OCI-LY7 (cell line): ENCODE data around the gene INTS3. TPM values are rescaled to one million over a fixed set of nuclear protein-coding genes. Genes with fewer than 3 reads are reported as not detected.

Experiments used
- BruUV-seq: library from RNA; stranded (reverse); fragments of 400-500 nt; replicated peaks from 2 replicates; lab custom pipeline; 2021; lab: Mats Ljungman, UMichigan
- CTCF ChIA-PET: fragments of 300-600 bp; sonication (Branson Sonifier 250); formaldehyde crosslinking; loops from one replicate; lab custom pipeline; 2022; ENCODE audit warnings: antibody characterized with exemption; ENCODE audit not compliant: unreplicated experiment; lab: Charles Lee
- POLR2A ChIA-PET: fragments of 300-600 bp; sonication (Branson Sonifier 250); formaldehyde crosslinking; loops from one replicate; lab custom pipeline; 2022; ENCODE audit warnings: antibody characterized with exemption; lab: Charles Lee
- DNase-seq: peaks from one replicate; pipeline ENCODE4 v3.0.0-alpha.2; 2015; ENCODE audit warnings: low spot score
- H2AFZ ChIP-seq: fragments of 200-600 bp; sonication (generic), shearing (Covaris generic); 2 replicates; pipeline ENCODE4 v1.6.1; 2014; ENCODE audit warnings: mild to moderate bottlenecking, antibody characterized with exemption, low read length, moderate library complexity
- H3K27ac ChIP-seq: fragments of 200-600 bp; sonication (generic); 2 replicates; pipeline ENCODE4 v1.5.1; 2014; ENCODE audit warnings: mixed run types, low read depth, mild to moderate bottlenecking, moderate library complexity, low read length, inconsistent platforms; ENCODE audit not compliant: poor library complexity, severe bottlenecking
- H3K36me3 ChIP-seq: fragments of 200-600 bp; sonication (generic); 2 replicates; pipeline ENCODE4 v1.6.1; 2014; ENCODE audit warnings: mild to moderate bottlenecking, antibody characterized with exemption, low read length, moderate library complexity, mixed read lengths; ENCODE audit not compliant: insufficient read depth
- H3K4me1 ChIP-seq: fragments of 200-600 bp; sonication (generic); 2 replicates; pipeline ENCODE4 v1.5.1; 2014; ENCODE audit warnings: mild to moderate bottlenecking, low read length; ENCODE audit not compliant: insufficient read depth, poor library complexity, severe bottlenecking
- H3K4me2 ChIP-seq: fragments of 200-600 bp; sonication (generic); 2 replicates; pipeline ENCODE4 v1.6.1; 2014; ENCODE audit warnings: mild to moderate bottlenecking, low read length
- H3K4me3 ChIP-seq: fragments of 200-600 bp; sonication (generic); 2 replicates; pipeline ENCODE4 v1.5.1; 2014; ENCODE audit warnings: mild to moderate bottlenecking, low read depth, low read length; ENCODE audit not compliant: poor library complexity, severe bottlenecking
- H3K79me2 ChIP-seq: fragments of 200-600 bp; sonication (generic); 2 replicates; pipeline ENCODE4 v1.6.1; 2016; ENCODE audit warnings: low read depth, mild to moderate bottlenecking, low read length, moderate library complexity, mixed read lengths; ENCODE audit not compliant: insufficient read depth
- H3K9me2 ChIP-seq: fragments of 200-600 bp; sonication (generic); 2 replicates; pipeline ENCODE4 v1.6.1; 2016; ENCODE audit warnings: mild to moderate bottlenecking, low read length, mixed read lengths; ENCODE audit not compliant: insufficient read depth
- H3K9me3 ChIP-seq: fragments of 200-600 bp; sonication (generic); 2 replicates; pipeline ENCODE4 v1.6.1; 2014; ENCODE audit warnings: mild to moderate bottlenecking, mixed run types, low read length, mixed read lengths
- H4K20me1 ChIP-seq: fragments of 200-600 bp; sonication (generic); 2 replicates; pipeline ENCODE4 v1.6.1; 2014; ENCODE audit warnings: mild to moderate bottlenecking, antibody characterized with exemption, low read length, moderate library complexity, mixed read lengths; ENCODE audit not compliant: insufficient read depth
- EZH2phosphoT487 ChIP-seq: fragments of 200-600 bp; sonication (generic); IDR thresholded peaks from 2 replicates; pipeline ENCODE4 v1.6.1; 2018; ENCODE audit warnings: low read depth, borderline replicate concordance, mild to moderate bottlenecking, mixed run types, antibody characterized with exemption, low read length, moderate library complexity, mixed read lengths
- intact Hi-C: fragments of 100-400 bp; cut with micrococcal nuclease; formaldehyde crosslinking; loops from one replicate; pipeline ENCODE4 v1.10.0; 2022; ENCODE audit not compliant: unreplicated experiment
- total RNA-seq, 2 experiments: library from RNA; depleted of rRNA in 1 of 2; stranded (reverse); fragments of >200 nt in 1 of 2; shearing (Covaris generic) in 1 of 2; gene quantifications; 2 replicates each; pipeline ENCODE4 v1.2.3, GENCODE V29; 2014 to 2022
- TF ChIP-seq, protein P1 (sequence below): fragments of 200-600 bp; sonication (generic); conservative IDR thresholded peaks from 2 replicates; pipeline ENCODE4 v1.5.1; 2014; ENCODE audit warnings: mild to moderate bottlenecking, antibody characterized with exemption, low read length, moderate library complexity, mixed read lengths

INTS3 gene
- total RNA-seq, 2 experiments from 2014 or later = 33.5 to 67.3 TPM

DNA sequence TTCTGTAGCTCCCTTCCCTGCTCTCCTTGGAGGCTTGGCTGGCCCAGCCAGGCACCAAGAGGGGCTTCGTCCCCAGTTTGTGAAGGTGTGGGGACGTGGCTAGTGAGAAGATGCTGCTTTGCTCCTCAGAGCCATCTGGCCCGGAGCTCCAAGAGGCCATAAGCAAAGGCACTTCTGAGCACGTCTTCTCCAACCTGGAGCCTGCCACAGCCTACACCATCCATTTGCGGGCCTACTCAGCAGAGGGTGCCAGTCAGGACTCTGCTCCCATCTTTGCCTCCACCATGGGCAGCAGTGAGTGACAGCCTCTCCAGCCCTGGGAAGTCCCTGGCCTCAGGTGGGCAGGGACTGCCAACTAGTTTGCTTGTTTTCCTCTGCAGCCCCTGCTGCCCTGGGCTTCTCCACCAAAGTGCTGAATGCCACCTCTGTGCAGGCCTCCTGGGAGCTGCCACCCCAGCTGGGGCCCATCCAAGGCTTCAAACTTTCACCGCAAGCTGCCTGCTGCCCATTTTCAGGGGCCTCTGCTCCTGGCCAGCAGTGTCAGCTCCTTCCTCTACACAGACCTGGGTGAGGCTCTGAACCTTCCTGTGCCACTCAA is 73.3 kb downstream of the INTS3 start:
- DNase-seq = no peak
- CTCF ChIA-PET = interaction anchor here (1.0 kb wide), 1 partner anchor 186 kb away, joined by 3 read pairs; no protein-coding TSS in a partner anchor
- no peaks in the 10 kb centered on the region for H3K79me2 ChIP-seq
- POLR2A ChIA-PET = no interaction called here
- H3K27ac ChIP-seq = no peak overlapping the region
- H3K4me1 ChIP-seq = peaks cover 31% of the 10 kb centered on the region
- intact Hi-C loops = no loop called here
- TF ChIP-seq EZH2phosphoT487 = no peak
- TF ChIP-seq, protein P1, sequence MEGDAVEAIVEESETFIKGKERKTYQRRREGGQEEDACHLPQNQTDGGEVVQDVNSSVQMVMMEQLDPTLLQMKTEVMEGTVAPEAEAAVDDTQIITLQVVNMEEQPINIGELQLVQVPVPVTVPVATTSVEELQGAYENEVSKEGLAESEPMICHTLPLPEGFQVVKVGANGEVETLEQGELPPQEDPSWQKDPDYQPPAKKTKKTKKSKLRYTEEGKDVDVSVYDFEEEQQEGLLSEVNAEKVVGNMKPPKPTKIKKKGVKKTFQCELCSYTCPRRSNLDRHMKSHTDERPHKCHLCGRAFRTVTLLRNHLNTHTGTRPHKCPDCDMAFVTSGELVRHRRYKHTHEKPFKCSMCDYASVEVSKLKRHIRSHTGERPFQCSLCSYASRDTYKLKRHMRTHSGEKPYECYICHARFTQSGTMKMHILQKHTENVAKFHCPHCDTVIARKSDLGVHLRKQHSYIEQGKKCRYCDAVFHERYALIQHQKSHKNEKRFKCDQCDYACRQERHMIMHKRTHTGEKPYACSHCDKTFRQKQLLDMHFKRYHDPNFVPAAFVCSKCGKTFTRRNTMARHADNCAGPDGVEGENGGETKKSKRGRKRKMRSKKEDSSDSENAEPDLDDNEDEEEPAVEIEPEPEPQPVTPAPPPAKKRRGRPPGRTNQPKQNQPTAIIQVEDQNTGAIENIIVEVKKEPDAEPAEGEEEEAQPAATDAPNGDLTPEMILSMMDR = no peak
- H3K4me2 ChIP-seq = no peak overlapping the region
- H3K9me2 ChIP-seq = no peaks in the 10 kb centered on the region
- no TSS peak for BruUV-seq
- H4K20me1 ChIP-seq = no peaks in the 10 kb centered on the region
- peaks cover 12% of the 10 kb centered on the region; the same call in 1 of the 2 replicates for H3K36me3 ChIP-seq
- no peak overlapping the region for H3K4me3 ChIP-seq
- no peaks in the 10 kb centered on the region for H3K9me3 ChIP-seq
- no peak overlapping the region for H2AFZ ChIP-seq

DNA sequence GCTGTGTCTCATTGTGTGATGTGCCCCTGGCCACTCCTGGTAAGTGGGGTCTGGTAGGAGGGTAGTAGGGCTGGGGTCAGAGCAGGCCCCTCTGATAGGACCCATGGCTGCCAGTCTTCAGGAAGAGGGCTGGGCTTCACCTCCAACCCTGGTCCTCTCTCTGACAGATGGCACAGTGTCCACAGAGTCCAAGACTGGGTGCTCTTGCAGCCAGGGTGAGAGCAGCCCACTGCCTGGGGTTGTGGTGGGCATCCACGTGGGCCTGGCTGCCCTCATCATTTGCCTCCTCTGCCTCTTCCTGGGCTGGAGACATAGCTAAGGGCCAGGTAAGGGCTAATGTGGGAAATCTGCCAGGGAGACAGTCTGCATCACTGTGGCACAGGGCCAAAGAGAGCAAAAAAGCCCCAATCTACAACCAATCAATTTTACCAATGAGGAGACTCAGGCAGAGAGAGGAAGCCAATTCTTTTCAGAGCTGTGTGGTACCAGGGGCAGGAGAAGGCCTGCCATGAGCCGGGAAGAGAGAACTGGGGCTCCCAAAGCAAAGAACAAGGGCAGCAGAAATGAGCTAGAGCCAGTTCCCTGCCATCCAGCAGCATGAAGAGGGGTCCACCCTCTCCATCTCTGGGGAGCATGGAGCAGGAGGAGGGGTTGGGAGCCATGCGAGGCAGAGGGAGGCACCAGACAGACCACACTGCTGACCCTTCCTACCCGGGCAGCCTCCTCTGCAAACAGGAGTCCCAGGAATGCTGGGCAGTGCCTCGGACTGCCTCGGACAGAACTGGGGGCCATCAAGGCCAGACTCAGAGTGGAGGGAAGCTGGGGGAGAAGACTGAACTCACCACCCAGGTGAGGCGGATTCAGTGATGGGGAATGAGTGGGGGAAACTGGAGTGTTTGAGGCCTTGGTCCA is 74.2 kb downstream of the INTS3 start:
- H3K27ac ChIP-seq = no peak overlapping the region
- DNase-seq = no peak
- H3K9me3 ChIP-seq = no peaks in the 10 kb centered on the region
- no peaks in the 10 kb centered on the region for H3K79me2 ChIP-seq
- CTCF ChIA-PET = interaction anchor here (1.0 kb wide), 1 partner anchor 185 kb away, joined by 3 read pairs; no protein-coding TSS in a partner anchor
- BruUV-seq = no TSS peak
- intact Hi-C loops = no loop called here
- no peak overlapping the region for H2AFZ ChIP-seq
- H3K4me1 ChIP-seq = peaks cover 37% of the 10 kb centered on the region
- H3K4me2 ChIP-seq = no peak overlapping the region
- no peaks in the 10 kb centered on the region for H4K20me1 ChIP-seq
- no peak overlapping the region for H3K4me3 ChIP-seq
- peaks cover 18% of the 10 kb centered on the region; the same call in 1 of the 2 replicates for H3K36me3 ChIP-seq
- no peaks in the 10 kb centered on the region for H3K9me2 ChIP-seq
- TF ChIP-seq, protein P1 = no peak
- TF ChIP-seq EZH2phosphoT487 = no peak
- POLR2A ChIA-PET = no interaction called here
